Erythroblast (primary cell): ENCODE results near the gene TMED5.

ENCODE experiments used
- GATA1 ChIP-seq: IDR thresholded peaks from 2 replicates; pipeline ENCODE4 v1.6.1; 2011; ENCODE audit warnings: low read depth, mild to moderate bottlenecking, control low read depth, low read length, moderate library complexity
- POLR2A ChIP-seq: IDR thresholded peaks from 2 replicates; pipeline ENCODE4 v1.6.1; 2011; ENCODE audit warnings: mild to moderate bottlenecking, low read length

DNA sequence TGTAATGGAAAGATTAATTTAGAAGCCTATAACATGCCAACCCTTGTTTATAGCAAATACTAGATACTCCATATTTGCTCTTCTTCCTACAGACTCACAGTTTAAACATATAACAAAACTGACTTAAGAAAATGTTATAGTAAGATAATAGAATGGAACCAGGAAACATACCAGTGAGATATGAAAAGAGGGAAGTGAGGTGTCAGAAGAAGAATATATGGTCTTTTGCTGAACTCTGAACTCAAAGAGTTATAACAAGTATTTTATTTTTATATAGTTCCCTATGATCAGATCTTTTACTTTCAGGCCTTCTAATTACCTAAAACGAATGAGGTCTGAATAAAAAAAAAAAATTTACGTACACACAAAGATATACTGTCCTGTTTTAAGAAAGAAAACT, 20.9 kb downstream of the TMED5 start:
- TF ChIP-seq POLR2A: no peak
- no peak for TF ChIP-seq GATA1
